ELR (cell line): ENCODE results near the gene CSF2RB.
A peak's percentile ranks its signal among the peaks of the same experiment; 100 is the strongest.

Experiments used
- DNase-seq: peaks from one replicate; pipeline ENCODE4 v3.0.0-alpha.2; 2015; ENCODE audit warnings: low read depth

Gene CSF2RB

GRCh38 chr22:36913427-36914389 is at the start of gene CSF2RB:
TSS of gene CSF2RB (plus strand) at chr22:36913628. CDS start at chr22:36922208, 8,580 bp downstream.
- DNase-seq = no peak

DNA sequence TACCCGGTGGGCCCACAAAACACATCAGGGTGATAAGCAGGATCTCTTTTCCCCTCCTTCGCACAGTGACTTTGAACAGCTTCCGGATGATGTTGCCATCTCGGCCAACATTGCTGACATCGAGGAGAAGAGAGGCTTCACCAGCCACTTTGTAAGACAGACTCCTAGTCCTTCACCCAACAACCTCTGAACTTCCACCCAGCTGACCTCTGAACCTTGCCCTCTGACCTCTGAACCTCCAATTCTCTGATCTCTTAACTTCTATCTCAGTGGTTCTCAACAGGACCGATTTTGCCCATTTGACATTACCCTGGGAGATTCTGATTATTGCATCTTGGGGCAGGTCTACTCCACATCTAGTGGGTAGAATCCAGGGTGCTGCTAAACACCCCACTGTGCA is 49.4 kb upstream of the CSF2RB start:
- DNase-seq = no peak

- no peak for DNase-seq
Observed at GRCh38 chr22:36864454-36865215, 48.8 kb upstream of the CSF2RB start.

GRCh38 chr22:36865346-36865745 is 48.1 kb upstream of the CSF2RB start:
- no peak for DNase-seq

DNA sequence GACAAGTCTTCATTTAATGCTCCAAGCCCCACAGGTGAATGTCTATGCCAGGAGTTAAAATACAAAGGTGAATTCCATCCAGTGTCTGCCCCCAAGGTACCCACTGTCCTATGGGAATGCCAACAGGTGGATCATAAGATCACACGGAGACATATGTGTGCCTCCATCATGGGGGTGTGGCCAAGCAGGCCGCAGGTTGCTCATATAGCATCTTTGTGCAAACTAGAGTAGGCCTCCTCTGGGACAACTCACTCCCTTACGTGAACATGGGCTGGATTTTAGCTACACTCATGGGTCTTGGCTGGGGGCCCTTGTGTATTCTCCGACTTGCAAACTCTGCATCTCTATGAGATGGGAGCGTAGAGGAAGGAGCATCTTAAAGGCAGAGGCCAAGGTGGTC is 45.7 kb upstream of the CSF2RB start:
- no peak for DNase-seq

DNA sequence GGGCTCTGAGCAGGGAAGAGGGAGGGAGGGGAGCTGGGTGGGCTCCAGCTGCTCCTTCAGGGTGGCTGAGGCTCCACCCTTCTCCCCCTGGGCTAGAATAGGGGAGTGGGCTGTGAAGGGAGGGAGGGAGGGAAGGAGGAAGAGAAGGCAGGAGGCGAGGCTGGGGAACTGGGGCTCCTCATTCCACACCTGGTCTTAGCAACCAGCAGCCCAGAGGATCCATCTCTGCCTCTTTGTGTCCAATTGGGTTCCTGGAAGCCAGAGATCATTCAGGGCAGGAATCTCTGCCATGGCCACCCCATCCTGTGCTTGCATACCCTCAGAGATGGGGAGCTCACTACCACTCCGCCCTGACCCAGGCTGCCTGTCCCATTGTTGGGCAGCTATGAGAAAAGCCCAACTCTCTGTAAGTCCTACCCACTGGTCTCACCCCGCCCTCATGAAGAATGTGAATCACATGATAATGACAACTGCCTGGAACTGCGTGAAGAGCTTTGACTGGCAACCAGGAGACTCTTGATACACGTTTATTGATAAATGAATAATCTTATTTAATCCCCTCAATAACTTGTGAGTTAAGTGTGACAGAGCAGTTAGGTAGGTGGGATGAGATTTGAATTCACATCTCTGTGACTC is 44.8 kb upstream of the CSF2RB start:
- no peak for DNase-seq

GRCh38 chr22:36870250-36870649 is 43.2 kb upstream of the CSF2RB start:
- peak; percentile 63 for DNase-seq

GRCh38 chr22:36871669-36872081 is 41.8 kb upstream of the CSF2RB start:
- peak; percentile 78 for DNase-seq

- no peak for DNase-seq
Observed at GRCh38 chr22:36872084-36872483, 41.3 kb upstream of the CSF2RB start.

GRCh38 chr22:36872866-36873498 is 40.4 kb upstream of the CSF2RB start:
- DNase-seq = no peak

GRCh38 chr22:36873614-36874308 is 39.7 kb upstream of the CSF2RB start:
- DNase-seq = peak; percentile 64

GRCh38 chr22:36874309-36874696 is 39.1 kb upstream of the CSF2RB start:
- DNase-seq = no peak

- no peak for DNase-seq
Observed at GRCh38 chr22:36874736-36875135, 38.7 kb upstream of the CSF2RB start.

DNA sequence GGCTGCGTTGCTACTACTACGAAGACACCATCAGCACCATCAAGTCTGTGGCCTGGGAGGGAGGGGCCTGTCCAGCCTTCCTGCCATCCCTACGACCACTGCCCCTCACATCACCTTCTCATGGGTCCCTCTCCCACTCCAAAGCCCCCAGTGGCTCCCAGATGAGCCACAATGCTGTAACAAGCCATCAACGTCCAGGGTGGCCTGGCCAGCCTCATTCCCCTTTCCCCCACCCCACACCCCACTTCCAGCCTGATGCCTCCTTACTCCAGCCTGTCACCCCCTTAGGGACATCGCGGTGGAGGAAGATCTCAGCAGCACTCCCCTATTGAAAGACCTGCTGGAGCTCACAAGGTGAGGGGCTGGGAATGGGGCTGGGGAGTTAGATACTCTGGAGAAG is 37.7 kb upstream of the CSF2RB start:
- no peak for DNase-seq

- no peak for DNase-seq
Observed at GRCh38 chr22:36879775-36880174, 33.7 kb upstream of the CSF2RB start.

- DNase-seq = no peak
Observed at GRCh38 chr22:36881504-36882245, 31.8 kb upstream of the CSF2RB start.

DNA sequence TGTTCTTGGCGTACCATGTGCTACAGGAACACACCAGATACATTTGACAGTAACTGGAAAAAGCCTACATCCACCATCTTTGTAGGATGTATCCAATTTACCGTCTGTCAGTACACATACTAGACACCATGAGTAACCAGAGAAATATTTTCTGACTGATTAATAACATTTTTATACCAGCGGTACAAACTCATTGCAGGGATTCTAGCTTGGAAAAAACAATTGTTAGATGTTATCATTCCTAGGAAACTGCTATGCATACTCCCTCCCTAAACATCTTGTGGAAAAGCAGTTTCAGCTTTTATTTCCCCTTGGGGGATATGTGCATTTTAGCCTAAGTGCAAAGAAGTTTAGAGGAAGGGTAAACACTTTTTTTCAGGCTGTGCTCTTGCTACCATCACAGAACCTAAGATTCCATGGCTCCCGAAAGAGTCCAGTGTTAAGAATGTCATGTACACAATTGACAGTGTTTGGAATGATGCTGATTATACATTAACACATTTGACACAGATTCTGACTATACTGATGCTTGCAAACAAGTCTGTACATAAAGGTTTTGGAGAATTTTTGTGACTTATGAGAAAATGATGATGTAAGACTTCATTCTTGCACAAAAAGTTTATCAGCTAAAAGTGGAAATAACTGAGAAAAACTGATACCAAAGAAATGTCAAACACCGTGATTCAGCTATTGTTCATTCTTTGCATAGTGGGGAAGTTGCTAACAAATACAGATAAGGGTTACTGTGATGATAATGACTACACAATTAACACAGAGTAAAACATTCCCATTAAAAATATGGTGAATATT is 28.9 kb upstream of the CSF2RB start:
- DNase-seq = peak; percentile 35

GRCh38 chr22:36885474-36885873 is 28.0 kb upstream of the CSF2RB start:
- DNase-seq = no peak

DNA sequence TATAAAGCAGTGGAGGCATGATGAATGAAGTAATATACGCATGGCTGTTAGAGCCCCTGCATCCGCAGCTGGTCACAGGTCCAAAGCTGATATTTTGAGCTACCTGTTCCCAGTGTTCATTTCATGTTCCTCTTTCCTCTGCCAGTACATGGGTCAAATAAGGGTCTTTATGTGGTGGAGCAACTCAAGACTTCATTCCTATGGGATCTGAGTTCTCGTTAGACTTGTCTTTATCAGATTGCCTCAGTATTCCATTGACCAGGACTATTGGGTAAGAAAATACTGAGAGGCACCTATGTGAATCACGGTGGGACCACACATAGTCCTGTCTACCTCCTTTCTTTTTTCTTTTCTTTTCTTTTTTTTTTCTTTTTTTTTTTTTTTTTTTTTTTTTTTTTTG is 27.4 kb upstream of the CSF2RB start:
- DNase-seq = no peak

DNA sequence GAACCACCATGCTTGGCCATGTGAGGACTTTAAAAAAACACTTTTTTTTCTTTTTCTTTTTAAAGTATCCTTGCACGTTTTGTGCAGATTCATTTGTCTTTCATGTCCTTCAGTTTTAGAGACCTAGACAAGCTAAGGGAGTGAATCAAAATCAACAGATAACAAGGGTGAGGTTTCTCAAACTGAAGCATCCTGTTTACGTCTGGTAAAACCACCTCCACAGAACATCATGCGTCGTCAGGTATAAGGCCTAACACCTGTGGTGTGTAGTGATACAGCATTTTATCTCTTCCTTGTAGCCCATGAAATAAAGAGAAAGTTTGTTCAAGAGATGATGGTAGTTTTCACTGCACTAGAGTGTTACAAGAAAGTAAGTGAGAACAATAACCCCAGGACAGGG is 26.3 kb upstream of the CSF2RB start:
- DNase-seq = no peak
